Glomerular endothelial cell (primary cell): ENCODE results near the gene PODXL2. TPM values are rescaled to one million over a fixed set of nuclear protein-coding genes. Genes with fewer than 3 reads are reported as not detected.
"Not testable (repeated sequence)": the region's sequence is repeated elsewhere in the genome, so short reads cannot be mapped to it uniquely, and the experiment has no call there.

Experiments
- DNase-seq: peaks from one replicate; pipeline ENCODE4 v3.0.0-alpha.2; 2011; ENCODE audit warnings: low read depth, low spot score; ENCODE audit errors: extremely low read depth
- total RNA-seq: library from RNA; depleted of rRNA; stranded (reverse); fragments of >200 nt; gene quantifications from 2 replicates; pipeline ENCODE4 v1.2.3, GENCODE V29; 2015

The PODXL2 gene
- total RNA-seq, 1 donor from 2014 or later, result 20.5 TPM

GRCh38 chr3:127604546-127605165 is 24.3 kb upstream of the PODXL2 start:
- DNase-seq, result no peak

- not testable (repeated sequence) for DNase-seq
Observed at GRCh38 chr3:127605547-127605946, 23.4 kb upstream of the PODXL2 start.

DNA sequence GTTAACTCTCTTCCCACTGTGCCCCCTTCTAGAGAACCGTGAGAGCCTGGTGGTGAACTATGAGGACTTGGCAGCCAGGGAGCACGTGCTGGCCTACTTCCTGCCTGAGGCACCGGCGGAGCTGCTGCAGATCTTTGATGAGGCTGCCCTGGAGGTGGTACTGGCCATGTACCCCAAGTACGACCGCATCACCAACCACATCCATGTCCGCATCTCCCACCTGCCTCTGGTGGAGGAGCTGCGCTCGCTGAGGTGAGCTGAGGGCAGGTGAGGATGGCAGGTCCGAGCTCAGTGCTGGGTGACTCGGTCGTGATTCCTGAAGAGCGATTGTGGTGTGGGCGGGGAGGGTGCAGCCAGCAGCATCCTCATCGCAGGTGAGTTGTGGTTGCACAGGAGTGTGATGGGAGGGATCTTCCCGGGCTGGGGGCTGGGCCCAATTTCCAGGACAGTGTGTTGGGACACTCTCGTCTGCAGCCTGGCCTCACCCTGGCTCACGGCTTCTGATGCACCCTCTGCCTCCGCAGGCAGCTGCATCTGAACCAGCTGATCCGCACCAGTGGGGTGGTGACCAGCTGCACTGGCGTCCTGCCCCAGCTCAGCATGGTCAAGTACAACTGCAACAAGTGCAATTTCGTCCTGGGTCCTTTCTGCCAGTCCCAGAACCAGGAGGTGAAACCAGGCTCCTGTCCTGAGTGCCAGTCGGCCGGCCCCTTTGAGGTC is 22.7 kb upstream of the PODXL2 start:
- DNase-seq, result no peak

- no peak for DNase-seq
Observed at GRCh38 chr3:127606981-127607595, 21.9 kb upstream of the PODXL2 start.

- DNase-seq, result no peak
Observed at GRCh38 chr3:127607675-127608361, 21.2 kb upstream of the PODXL2 start.

GRCh38 chr3:127608362-127608718 is 20.6 kb upstream of the PODXL2 start:
- DNase-seq, result no peak

- DNase-seq, result no peak
Observed at GRCh38 chr3:127610105-127610504, 18.9 kb upstream of the PODXL2 start.

GRCh38 chr3:127611251-127611650 is 17.7 kb upstream of the PODXL2 start:
- DNase-seq, result no peak

GRCh38 chr3:127612966-127613365 is 16.0 kb upstream of the PODXL2 start:
- no peak for DNase-seq

GRCh38 chr3:127613406-127613805 is 15.6 kb upstream of the PODXL2 start:
- DNase-seq, result no peak

DNA sequence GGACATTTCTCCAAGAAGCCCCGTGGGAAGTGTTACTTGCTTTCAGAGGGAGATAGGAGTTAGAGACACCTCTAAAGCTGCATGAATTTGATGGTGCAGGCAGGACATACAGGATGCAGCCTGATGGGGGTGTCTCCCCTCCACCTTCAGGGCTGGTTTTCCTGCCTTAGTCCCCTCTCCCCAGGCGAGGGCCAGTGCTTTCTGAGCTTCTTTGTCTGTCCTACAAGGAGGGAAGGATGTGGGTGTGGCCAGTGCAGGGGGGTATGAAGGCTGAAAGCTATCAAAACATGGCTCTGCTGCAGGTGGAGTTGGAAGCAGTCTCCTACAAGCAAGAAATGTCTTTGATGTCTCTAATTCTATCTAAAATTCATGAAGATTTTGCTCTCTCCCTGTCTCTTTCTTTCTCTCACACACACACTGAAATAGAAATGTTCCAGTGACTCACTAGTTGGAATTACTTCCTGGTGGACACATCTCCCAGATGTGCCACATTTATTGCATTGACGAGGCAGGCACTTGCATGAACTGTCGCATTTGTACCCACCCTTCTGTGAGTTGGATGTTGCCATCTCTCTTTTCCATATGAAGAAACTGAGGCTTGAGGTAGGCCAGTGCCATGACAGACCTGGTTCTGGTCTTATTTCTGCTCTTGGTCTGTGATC is 13.9 kb upstream of the PODXL2 start:
- DNase-seq, result no peak

DNA sequence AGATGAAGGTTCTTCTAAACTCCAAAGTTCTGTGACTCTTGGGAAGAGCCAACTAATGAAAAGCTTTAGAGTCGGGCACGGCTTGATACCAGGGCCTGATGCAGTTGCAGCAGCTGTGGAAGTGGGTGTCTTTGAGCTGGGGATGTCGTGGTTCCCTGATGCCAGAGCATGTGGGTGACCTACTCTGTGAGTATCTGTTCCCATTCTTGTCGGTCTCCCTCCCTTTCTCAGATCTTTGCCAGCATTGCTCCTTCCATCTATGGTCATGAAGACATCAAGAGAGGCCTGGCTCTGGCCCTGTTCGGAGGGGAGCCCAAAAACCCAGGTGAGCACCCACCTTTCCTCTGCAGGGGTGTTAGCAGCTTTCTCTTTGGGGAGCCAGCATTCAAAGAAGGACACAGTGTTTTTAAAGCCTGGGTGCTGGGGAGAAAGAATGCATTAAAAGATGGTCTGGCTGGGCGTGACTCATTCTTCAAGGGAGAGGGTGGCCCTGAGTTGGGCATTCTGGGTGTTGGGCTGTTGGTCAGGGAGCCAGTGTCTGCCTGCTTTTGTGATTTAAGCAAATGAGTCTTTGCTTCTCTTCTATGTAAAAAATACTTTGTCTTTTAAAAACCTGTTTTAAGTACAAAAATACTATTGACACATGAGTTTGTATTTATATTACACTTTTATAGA is 13.2 kb upstream of the PODXL2 start:
- DNase-seq, result no peak

GRCh38 chr3:127616836-127617605 is 12.0 kb upstream of the PODXL2 start:
- DNase-seq, result no peak

DNA sequence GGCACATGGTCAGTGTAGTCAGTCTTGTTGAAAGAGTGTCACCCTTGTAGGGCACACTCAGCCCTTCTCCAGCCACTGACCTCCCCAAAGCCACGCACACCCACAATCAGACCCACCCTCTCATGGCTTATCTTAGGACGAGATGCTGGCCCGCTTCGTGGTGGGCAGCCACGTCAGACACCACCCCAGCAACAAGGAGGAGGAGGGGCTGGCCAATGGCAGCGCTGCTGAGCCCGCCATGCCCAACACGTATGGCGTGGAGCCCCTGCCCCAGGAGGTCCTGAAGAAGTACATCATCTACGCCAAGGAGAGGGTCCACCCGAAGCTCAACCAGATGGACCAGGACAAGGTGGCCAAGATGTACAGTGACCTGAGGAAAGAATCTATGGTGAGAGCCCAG is 10.1 kb upstream of the PODXL2 start:
- no peak for DNase-seq

GRCh38 chr3:127620637-127621375 is 8.2 kb upstream of the PODXL2 start:
- DNase-seq, result no peak

DNA sequence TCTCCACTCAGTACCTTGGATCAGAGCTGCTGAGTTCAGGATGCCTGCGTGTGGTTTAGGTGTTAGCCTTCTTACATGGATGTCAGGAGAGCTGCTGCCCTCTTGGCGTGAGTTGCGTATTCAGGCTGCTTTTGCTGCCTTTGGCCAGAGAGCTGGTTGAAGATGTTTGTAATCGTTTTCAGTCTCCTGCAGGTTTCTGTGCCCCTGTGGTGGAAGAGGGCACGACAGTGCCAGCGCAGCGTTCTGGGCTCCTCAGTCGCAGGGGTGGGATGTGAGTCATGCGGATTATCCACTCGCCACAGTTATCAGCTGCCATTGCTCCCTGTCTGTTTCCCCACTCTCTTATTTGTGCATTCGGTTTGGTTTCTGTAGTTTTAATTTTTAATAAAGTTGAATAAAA is 7.0 kb upstream of the PODXL2 start:
- no peak for DNase-seq

- DNase-seq, result no peak
Observed at GRCh38 chr3:127622772-127623576, 6.0 kb upstream of the PODXL2 start.

GRCh38 chr3:127624063-127624462 is 4.9 kb upstream of the PODXL2 start:
- no peak for DNase-seq
